GM20431 (cell line): Measurements from ENCODE around the gene NBL1.

Experiments used
- in situ Hi-C: fragments of 300-500 bp; cut with MseI, MboI; formaldehyde crosslinking; loops from one replicate; pipeline ENCODE4 v1.15.0; 2020; ENCODE audit warnings: low sequenced_read_pairs; ENCODE audit not compliant: unreplicated experiment

NBL1 gene, protein sequence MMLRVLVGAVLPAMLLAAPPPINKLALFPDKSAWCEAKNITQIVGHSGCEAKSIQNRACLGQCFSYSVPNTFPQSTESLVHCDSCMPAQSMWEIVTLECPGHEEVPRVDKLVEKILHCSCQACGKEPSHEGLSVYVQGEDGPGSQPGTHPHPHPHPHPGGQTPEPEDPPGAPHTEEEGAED

DNA sequence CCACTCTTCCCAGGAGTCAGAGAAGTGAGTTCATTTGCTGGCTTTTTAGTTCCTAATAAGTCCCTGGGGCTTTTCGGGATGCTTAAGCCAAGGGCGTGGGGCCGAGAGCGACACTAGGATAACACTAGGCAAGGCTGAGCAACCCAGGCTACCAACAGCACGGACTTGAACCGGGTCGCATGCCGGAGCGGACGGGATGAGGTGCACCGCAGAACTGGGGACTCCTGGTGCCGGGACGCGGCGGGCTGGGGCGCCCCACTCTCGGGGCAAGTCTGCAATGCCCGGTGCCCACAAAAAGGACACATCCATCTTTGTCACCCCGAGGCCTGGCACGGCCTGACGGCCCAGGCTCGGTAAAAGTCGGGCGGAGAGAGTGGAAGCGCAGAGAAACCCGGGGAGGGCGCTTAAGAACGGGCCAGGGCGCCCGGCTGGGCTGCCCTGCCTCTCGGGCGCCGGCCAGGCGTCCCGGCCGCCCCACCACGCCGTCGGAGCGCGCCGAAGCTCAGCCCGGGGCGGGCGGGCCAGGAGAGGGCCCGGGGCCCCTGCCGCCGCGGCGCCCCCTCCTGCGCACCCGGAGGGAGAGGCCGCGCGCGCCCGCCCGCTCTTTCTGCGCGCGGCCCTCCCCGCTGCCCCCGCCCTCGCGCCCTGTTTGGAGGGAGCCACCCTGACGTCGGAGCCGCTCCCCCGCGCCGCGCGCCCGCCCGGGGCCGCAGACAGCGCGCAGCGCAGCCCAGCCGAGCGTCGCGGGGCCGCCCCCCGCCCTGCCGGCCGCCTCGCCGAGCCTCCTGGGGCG, at the start of gene NBL1:
Gene NBL1 (plus strand): TSS at position 710 of the 793 bp plus-strand sequence. CDS start 10,720 bp downstream, outside the sequence.
- in situ Hi-C loops, result no loop called here

DNA sequence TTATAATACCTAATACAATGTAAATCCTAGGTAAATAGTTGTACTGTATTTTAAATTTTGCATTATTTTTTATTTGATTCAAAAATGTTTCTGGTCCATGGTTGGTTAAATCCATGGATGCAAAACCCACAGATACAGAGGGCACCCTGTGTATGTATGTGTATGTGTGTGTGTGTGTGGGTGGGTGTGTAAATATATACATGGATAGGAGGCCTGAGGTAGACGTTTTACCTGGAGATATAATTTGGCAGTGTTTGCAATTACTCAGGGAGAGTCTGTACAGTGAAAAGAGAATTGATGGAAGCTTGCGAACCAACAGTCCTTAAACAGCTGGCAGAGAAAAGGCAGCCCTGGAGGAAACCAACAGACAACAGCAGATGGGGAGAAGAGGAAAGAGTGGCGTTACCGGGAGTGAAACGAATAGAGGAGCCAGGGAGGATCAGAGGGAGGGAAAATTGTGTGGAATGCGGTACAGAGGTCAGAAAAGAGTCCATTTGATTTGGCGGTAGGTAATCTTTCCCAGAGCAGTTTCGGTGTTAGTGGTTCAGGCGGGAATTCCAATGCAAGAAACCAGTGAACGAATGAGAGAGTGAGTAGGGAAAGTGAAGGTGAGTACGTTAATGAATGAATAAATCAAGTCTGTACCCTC, 47.9 kb upstream of the NBL1 start:
- in situ Hi-C loops, result loop anchor here (25.0 kb wide), 1 partner anchor 209 kb away; no protein-coding TSS in a partner anchor

DNA sequence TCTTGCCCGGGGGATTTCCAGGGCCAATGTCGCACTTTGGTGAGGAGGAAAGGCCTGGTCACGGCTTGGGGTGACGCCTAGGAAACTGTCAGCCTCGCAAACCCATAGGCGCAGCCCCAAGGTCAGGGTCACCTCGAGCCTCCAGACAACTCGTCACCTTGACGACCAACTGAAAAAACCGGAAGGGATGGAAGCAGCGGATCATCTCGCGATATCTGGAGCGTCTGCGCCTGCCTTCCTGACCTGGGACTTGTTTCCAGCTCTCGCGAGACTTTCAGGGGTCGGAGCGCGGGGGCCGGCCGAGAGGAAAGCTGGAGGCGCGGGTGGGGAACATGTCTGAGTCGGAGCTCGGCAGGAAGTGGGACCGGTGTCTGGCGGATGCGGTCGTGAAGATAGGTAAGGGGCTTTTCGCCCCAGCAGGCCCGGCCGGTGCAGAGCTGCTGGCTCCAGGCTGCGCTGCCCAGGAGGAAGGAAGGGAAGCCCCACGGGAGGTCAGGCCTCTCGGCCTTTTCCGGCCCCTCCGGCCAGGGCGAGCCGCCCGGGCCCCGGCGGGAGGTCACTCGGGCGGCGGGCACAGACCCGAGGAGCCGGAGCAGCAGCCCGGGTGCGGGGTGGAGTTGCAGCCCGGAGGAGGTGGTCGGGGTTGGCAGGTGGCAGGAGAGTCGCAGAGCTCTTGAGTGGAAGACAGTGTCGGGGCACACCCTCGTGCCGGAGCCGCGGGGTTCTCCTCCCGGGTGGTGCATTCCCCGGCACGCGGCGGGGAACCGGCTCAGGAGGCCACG, 47.2 kb upstream of the NBL1 start:
- in situ Hi-C loops, result loop anchor here (25.0 kb wide), 1 partner anchor 210 kb away; no protein-coding TSS in a partner anchor

DNA sequence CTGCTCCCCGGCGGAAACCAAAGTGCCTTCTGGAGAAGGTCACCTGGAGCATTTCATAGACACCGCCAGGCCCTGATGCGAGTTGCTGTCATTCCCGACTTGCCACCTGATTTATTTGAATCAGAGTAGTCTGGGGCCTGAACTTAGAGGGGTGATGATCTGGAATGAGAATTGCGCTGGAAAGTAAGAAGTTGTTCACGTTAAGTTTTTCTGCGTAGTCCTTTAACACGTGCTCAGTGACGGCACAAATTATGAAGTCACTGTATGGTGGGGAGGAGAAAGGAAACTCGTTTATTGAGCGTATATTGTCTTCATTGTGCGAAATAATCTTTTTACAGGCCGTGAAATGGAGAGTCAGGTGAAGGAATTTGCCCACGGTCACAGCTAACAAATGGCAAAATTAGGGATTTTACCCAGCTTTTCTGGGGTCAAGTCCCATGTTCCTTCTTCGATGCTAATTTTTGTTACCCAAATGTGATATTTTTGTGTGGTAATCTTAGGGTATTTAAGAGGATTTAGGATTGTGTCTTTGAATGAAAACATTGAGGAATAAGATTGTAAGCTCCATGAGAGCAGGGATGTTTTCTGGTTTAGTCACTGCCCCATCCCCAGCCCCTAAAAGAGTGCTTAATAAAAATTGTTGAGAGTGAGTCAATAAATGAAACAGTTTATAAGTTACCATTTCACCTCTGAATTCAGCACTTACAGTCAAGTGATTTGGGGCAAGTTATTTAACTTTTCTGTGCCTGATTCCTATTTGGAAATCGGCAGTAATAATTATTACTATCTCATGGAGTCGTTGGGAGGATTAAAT, 46.4 kb upstream of the NBL1 start:
- in situ Hi-C loops, result loop anchor here (25.0 kb wide), 1 partner anchor 210 kb away; no protein-coding TSS in a partner anchor

DNA sequence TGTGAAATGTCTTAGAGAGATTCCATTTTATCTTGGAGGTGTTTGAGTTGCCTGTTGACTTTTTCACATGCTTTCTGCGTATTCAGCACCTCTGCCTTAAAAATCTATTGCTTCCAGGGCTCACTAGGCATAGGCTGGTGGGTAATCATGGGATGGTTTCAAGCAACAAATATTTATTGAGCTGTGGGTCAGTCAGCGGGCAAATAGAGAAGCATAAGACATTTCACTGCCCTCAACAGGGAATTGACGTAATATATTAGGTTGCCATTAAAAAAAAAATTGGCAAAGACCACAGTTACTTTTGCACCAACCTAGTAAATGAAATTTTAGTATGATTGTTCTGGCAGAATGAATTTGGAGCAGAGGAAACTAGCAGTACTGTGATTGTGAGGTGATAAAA, 44.3 kb upstream of the NBL1 start:
- in situ Hi-C loops, result loop anchor here (25.0 kb wide), 1 partner anchor 213 kb away; no protein-coding TSS in a partner anchor

DNA sequence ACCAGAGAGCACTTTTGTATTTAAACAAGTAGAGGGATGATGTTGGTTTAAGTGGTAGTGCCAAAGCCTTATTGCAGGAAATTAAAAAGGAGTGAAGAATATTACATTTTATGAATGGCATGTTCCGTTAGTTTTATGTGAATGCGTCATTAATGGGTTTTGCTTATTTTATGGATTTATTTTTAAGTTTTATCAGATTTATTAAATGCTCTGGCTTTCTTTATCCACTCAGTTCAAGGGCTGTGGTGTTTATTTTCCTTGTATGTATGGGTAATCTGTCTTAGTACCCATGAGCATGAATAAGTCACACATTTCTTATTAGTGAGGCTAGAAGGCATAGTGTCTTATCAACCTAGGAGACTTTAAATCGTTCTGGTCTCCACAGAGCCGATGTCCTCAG, 41.6 kb upstream of the NBL1 start:
- in situ Hi-C loops, result no loop called here

DNA sequence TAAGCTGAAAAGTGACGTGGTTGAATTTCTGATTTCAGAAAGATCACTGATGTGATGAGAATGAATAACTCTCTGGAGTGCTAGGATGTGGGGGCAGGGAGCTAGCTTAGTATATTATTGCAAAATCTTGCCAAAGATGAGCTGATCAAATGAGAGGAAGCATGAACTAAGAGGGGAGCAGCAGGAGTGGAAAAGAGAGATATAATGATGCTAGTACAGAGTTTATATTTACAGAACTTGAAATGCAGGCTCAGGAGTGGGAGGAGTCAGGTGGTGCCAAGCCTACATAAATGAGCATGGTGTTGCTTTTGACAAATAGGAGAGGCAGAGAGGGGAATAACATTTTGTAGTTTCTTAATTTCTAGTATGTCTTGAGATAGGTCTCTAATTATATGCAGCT, 38.1 kb upstream of the NBL1 start:
- in situ Hi-C loops, result no loop called here

DNA sequence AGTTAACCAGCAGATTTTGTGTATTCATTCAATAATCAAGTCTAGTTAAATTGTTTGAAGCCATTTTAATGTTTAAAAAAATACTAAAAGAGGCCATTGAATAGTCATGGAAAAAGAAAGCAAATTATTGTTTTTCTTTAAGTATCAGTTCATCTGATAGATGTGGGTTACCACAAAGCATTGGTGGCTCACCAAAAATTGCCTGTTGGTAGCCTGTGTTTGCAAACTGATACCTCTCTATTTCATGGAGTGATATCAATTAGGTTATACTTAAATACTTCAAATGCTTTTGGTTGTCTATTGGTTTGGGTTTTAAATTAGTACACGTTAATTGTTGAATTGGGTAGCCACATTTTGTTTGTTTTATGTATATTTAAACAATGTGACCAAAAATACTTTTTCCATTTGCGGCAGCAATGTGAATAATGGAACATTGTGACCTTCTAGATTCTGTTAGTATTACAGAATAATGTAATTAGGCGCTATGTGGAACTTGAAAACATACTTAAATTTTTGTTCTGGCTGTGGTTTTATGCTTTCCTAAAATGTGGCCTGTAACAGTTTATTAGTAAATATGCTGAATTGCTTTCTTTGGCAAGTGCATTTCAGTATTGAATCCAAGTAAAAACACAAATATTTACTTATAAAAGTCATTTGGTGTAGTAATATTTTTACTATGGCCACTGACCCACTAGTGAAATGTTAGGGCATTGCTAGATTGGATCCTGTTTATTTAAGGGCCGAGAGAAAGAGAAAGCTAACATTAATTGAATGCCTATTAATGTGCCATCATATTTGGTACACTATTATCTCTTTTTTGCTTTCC, 37.1 kb upstream of the NBL1 start:
- in situ Hi-C loops, result no loop called here

DNA sequence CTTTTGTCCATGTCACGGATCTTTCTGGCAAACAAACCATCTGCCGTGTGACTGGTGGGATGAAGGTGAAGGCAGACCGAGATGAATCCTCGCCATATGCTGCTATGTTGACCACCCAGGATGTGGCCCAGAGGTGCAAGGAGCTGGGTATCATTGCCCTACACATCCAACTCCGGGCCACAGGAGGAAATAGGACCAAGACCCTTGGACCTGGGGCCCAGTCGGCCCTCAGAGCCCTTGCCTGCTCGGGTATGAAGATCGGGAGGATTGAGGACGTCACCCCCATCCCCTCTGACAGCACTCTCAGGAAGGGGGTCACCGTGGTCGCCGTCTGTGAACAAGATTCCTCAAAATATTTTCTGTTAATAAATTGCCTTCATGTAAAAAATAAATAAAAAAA, 35.9 kb upstream of the NBL1 start:
- in situ Hi-C loops, result no loop called here

DNA sequence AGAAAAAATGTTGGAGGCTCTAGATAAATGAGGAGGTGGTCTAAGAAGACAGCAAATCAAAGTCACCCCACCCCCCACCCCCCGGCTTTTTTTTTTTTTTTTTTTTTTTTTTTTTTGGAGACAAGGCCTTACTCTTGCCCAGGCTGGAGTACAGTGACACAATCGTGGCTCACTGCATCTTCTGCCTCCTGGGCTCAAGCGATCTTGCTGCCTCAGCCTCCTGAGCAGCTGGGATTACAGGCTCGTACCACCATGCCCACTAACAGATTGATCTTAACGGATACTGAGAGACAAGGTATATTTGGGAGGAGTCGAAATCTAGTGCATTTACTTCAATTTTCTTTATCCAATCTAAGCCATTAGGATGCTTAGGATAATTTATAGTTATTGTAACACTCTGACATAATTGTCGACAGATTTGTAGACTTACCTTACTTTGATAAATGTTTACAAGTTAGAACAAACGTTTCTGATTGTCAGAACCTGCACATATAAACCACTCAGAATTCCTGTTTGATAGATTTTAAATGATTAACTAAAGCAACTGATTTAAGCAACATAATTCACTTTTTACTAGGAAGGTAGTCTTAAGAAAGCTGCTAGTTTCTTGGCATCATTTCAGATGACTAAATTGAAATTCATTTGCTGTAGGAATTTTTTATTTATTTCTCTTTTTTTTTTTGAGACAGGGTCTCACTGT, 33.7 kb upstream of the NBL1 start:
- in situ Hi-C loops, result no loop called here

DNA sequence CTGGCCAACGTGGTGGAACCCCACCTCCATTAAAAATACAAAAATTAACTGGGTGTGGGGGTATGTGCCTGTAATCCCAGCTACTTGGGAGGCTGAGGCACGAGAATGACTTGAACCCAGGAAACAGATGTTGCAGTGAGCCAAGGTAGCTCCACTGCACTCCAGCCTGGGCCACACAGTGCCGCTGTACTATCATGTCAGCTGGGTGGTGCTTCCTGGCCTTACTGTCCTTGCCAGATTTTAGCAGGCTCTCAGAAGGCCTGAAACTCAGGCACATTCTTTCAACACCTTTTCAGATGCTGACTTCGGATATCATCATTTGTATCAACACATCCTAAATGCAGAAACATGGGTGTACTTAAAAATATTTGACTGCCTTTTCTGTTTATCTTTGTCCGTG, 31.6 kb upstream of the NBL1 start:
- in situ Hi-C loops, result no loop called here

DNA sequence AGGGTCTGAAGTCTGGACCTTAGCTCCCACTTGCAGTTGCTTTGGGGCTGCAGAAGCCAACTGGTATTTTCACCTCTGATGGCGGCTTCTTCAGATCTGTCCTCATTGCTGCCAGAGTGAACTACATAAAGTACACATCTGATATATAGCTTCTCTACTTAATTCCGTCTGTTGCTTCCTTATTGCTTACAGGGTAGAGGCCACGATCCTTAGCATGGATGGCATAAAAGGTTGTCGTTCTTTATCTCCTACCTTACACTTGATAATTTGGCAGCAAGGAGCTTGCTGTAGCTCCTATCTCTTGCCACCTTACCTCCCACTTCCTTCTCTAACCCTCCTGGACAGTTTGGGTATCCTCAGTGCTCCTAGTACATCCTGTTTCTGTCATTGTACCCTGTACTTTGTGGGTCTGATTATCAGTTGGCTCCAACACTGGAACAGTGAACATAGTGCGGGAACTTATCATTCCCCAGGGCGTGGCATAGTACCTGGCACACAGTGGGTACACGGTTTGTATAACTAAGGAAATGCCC, 30.9 kb upstream of the NBL1 start:
- in situ Hi-C loops, result no loop called here

DNA sequence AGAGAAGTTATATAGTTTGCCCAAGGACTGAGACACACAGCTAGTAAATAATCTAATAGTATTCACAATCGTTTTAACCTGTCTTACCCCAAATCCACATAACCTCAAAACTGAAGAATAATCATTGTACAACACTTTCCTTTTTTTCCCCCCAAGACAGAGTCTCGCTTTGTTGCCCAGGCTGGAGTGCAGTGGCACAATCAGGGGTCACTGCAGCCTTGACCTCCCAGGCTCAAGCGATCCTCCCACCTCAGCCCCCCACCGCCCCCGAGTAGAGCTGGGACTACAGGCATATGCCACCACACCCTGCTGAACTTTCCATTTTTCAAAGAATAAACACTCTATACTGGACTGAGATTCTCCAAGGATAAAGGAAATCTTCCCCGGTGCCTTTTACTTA, 28.7 kb upstream of the NBL1 start:
- in situ Hi-C loops, result no loop called here

DNA sequence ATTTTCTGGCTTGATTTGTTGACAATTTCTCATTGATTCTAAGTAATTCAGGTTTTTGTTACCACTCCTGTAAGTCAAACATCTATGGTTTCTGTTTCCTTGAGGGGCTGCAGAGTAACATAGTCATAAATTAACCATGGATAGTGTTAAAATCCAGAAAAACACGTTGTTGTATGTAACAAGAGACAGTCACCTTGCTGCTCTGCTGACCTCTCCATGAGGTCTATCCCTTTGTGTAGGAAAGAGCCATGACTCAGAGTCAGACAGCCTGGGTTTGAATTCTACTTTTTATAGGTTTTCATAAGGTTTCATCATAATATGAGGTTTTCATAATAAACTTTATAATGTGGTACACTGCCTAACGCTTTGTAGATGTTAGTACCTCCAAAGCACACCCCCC, 27.6 kb upstream of the NBL1 start:
- in situ Hi-C loops, result no loop called here

DNA sequence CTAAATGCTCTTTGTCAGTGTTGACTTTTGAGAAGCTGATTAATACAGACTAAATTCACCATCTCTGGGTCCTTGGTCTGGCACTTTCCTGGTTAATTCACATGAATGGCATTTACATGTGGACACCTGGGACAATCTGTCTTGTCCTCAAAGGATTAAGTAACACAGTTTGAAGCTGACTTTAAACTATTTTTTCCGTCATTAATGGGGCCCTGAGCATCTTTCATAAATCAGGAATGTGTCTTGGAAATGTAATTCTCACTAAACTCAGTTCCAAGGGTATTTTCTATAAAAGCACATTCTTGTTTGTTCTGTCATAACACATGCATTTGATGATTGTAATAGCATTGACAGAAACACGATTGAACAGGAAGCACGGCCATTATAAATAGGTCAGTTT, 26.7 kb upstream of the NBL1 start:
- in situ Hi-C loops, result no loop called here

DNA sequence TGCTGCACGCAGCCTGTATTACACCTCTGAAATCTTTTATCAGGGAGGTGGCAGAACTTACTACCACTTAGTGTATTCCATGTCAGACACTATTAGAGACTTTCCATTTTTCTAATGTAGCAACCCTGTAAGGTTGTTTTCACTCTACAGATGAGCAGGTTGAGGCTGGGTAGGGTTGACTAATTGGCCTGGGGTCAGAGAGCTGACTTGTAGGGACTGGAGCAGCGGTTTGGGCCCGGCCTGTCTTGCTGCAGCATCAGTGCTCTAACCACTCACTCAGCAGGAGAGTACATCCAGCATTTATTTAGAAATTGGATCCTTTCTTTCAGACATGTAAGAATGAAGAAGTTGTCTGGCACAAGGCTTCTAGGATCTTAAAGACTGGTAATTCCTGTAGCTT, 25.7 kb upstream of the NBL1 start:
- in situ Hi-C loops, result no loop called here

DNA sequence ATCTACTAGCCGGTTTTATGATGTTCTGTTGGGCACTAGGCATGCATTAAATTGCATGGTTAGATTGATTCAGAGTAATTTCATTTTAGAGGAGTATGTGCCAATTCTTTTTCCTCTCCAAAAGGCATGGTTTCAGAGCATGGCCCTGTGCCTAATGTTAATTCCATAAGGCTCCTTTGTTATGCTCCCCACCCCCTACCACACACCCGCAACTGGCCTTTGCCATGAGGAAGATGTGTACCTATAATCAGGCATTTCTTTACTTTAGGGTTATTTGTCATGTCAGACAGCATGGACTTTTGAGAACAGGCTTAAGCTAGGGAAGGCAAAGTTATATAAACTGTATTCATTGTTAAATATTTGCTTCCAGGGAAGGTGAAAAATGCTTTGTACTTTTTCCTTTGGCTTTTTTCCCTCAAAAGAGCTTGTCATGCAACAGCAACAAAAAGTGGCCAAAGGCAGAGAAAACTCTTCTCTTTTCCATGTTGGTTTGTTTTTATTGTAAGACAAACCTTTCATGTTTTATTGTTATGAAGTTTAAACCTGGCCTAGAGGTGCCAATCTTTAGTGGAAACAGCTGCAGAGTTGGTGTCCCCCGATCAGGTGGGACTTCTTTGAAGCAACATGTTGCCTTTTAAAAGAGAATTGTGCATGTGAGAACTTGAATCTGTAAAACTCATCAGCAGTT, 24.3 kb upstream of the NBL1 start:
- in situ Hi-C loops, result no loop called here
